GM12873 (cell line): ENCODE measurements around the gene HOXB3.

Experiments
- CTCF ChIP-seq: IDR thresholded peaks from 2 replicates; pipeline ENCODE4 v1.5.1; 2012; ENCODE audit warnings: low read depth, mild to moderate bottlenecking, moderate library complexity, low read length, control low read depth; ENCODE audit not compliant: insufficient read depth; ENCODE audit errors: missing control alignments

The HOXB3 gene

GRCh38 chr17:48586355-48587258 is 3.4 kb downstream of the HOXB3 start:
- no peak for TF ChIP-seq CTCF

GRCh38 chr17:48584223-48584741 is 5.8 kb downstream of the HOXB3 start:
- no peak for TF ChIP-seq CTCF

GRCh38 chr17:48583708-48584222 is 6.3 kb downstream of the HOXB3 start:
- TF ChIP-seq CTCF = no peak

GRCh38 chr17:48582750-48583069 is 7.3 kb downstream of the HOXB3 start:
- TF ChIP-seq CTCF = no peak

GRCh38 chr17:48579760-48580554 is 10.1 kb downstream of the HOXB3 start:
- no peak for TF ChIP-seq CTCF

GRCh38 chr17:48579471-48579759 is 10.6 kb downstream of the HOXB3 start:
- TF ChIP-seq CTCF = no peak
